ENCODE data around the gene WNT11. TPM values are rescaled to one million over a fixed set of nuclear protein-coding genes. Genes with fewer than 3 reads are reported as not detected.

The WNT11 gene
- total RNA-seq, 1 experiment from 2014 or later = 0.40 TPM

GRCh38 chr11:76250520-76251225 is 44.4 kb upstream of the WNT11 start:
- ChIA-PET CTCF (no interaction called here), POLR2A (ENCODE audit: unreplicated experiment) (no interaction called here)
- Histone ChIP-seq H3K4me2 (ENCODE audit: low read length) (no peak overlapping the region), H3F3A (ENCODE audit: low read length, unreplicated experiment) (no peaks in the 10 kb centered on the region), H3K36me3 (ENCODE audit: low read depth, low read length) (no peaks in the 10 kb centered on the region), H3K4me3 (ENCODE audit: low read length) (no peak overlapping the region), H2AFZ (ENCODE audit: low read length) (no peak overlapping the region), H3K79me2 (ENCODE audit: low read length) (no peaks in the 10 kb centered on the region), H3K27me3 (ENCODE audit: low read length) (peaks cover 7% of the 10 kb centered on the region; the same call in 1 of the 2 replicates), H3K9ac (ENCODE audit: low read length) (no peak overlapping the region), H3K9me3 (ENCODE audit: low read length) (no peaks in the 10 kb centered on the region), H3K9me2 (replicated peaks; ENCODE audit: low read length) (no peaks in the 10 kb centered on the region), H4K20me1 (ENCODE audit: low read length) (no peaks in the 10 kb centered on the region), H3K27ac (ENCODE audit: low read length) (no peak overlapping the region), H3K4me1 (ENCODE audit: insufficient read depth, low read length) (no peaks in the 10 kb centered on the region)
- ATAC-seq (no peak), DNase-seq (no peak)
- TF ChIP-seq CTCF (conservative IDR thresholded peaks at IDR 0.05; ENCODE audit: low read depth, low read length) (no peak), EZH2phosphoT487 (IDR thresholded peaks at IDR 0.05; ENCODE audit: borderline replicate concordance, low read length) (no peak), EZH2 (IDR thresholded peaks at IDR 0.05; ENCODE audit: low read length, unreplicated experiment) (no peak)
- BruUV-seq (replicated peaks) = no TSS peak
- intact Hi-C loops (cut with micrococcal nuclease) = no loop called here

GRCh38 chr11:76249195-76249741 is 43.0 kb upstream of the WNT11 start:
- H3K9ac ChIP-seq (ENCODE audit: low read length) = no peak overlapping the region
- no TSS peak for BruUV-seq (replicated peaks)
- no peaks in the 10 kb centered on the region for H3K79me2 ChIP-seq (ENCODE audit: low read length)
- intact Hi-C loops (cut with micrococcal nuclease) = no loop called here
- no peak overlapping the region for H3K27ac ChIP-seq (ENCODE audit: low read length)
- ChIA-PET POLR2A (ENCODE audit: unreplicated experiment) (no interaction called here), CTCF (no interaction called here)
- ATAC-seq (peak; percentile 33; the same call in 1 of the 2 replicates), DNase-seq (no peak)
- H3K9me2 ChIP-seq (replicated peaks; ENCODE audit: low read length) = no peaks in the 10 kb centered on the region
- H3K4me3 ChIP-seq (ENCODE audit: low read length) = no peak overlapping the region
- H3K4me2 ChIP-seq (ENCODE audit: low read length) = no peak overlapping the region
- H3K9me3 ChIP-seq (ENCODE audit: low read length) = no peaks in the 10 kb centered on the region
- TF ChIP-seq EZH2phosphoT487 (IDR thresholded peaks at IDR 0.05; ENCODE audit: borderline replicate concordance, low read length) (no peak), CTCF (conservative IDR thresholded peaks at IDR 0.05; ENCODE audit: low read depth, low read length) (no peak), EZH2 (IDR thresholded peaks at IDR 0.05; ENCODE audit: low read length, unreplicated experiment) (no peak)
- H3K36me3 ChIP-seq (ENCODE audit: low read depth, low read length) = no peaks in the 10 kb centered on the region
- no peaks in the 10 kb centered on the region for H3K4me1 ChIP-seq (ENCODE audit: insufficient read depth, low read length)
- no peak overlapping the region for H2AFZ ChIP-seq (ENCODE audit: low read length)
- no peaks in the 10 kb centered on the region for H4K20me1 ChIP-seq (ENCODE audit: low read length)
- peaks cover 7% of the 10 kb centered on the region; the same call in 1 of the 2 replicates for H3K27me3 ChIP-seq (ENCODE audit: low read length)
- H3F3A ChIP-seq (ENCODE audit: low read length, unreplicated experiment) = no peaks in the 10 kb centered on the region

- Histone ChIP-seq H3K27ac (ENCODE audit: low read length) (no peak overlapping the region), H3F3A (ENCODE audit: low read length, unreplicated experiment) (no peaks in the 10 kb centered on the region), H3K4me3 (ENCODE audit: low read length) (no peak overlapping the region), H3K36me3 (ENCODE audit: low read depth, low read length) (no peaks in the 10 kb centered on the region), H3K4me1 (ENCODE audit: insufficient read depth, low read length) (no peaks in the 10 kb centered on the region), H3K9ac (ENCODE audit: low read length) (no peak overlapping the region), H3K9me2 (replicated peaks; ENCODE audit: low read length) (no peaks in the 10 kb centered on the region), H3K9me3 (ENCODE audit: low read length) (no peaks in the 10 kb centered on the region), H3K4me2 (ENCODE audit: low read length) (no peak overlapping the region), H3K79me2 (ENCODE audit: low read length) (no peaks in the 10 kb centered on the region), H2AFZ (ENCODE audit: low read length) (no peak overlapping the region), H4K20me1 (ENCODE audit: low read length) (no peaks in the 10 kb centered on the region), H3K27me3 (ENCODE audit: low read length) (peaks cover 7% of the 10 kb centered on the region; the same call in 1 of the 2 replicates)
- DNase-seq (peak; percentile 44), ATAC-seq (no peak)
- intact Hi-C loops (cut with micrococcal nuclease) = no loop called here
- BruUV-seq (replicated peaks) = no TSS peak
- CTCF ChIA-PET = no interaction called here
- POLR2A ChIA-PET (ENCODE audit: unreplicated experiment) = interaction anchor here (0.6 kb wide), 1 partner anchor 646 kb away, joined by 3 read pairs; no protein-coding TSS in a partner anchor
- no peak for TF ChIP-seq EZH2 (IDR thresholded peaks at IDR 0.05; ENCODE audit: low read length, unreplicated experiment)
- TF ChIP-seq EZH2phosphoT487 (IDR thresholded peaks at IDR 0.05; ENCODE audit: borderline replicate concordance, low read length) = no peak
- TF ChIP-seq CTCF (conservative IDR thresholded peaks at IDR 0.05; ENCODE audit: low read depth, low read length) = peak; percentile 60
Observed at GRCh38 chr11:76248210-76248609, 41.9 kb upstream of the WNT11 start.
